Stomach (tissue), 9 donors: ENCODE data around the gene PCK2. TPM values are rescaled to one million over a fixed set of nuclear protein-coding genes. Genes with fewer than 3 reads are reported as not detected.
A peak's percentile ranks its signal among the peaks of the same experiment; 100 is the strongest.

Experiments used
- DNase-seq, 2 donors: peaks; one replicate each; pipeline versions ENCODE4 v3.0.0 to v3.0.0-alpha.2; 2013 to 2019
- H3K27ac ChIP-seq, 5 donors: fragments of 200-600 bp in 4 of 5; sonication (generic) in 4 of 5; one replicate each; pipeline ENCODE4 v1.5.1; 2013 to 2019; ENCODE audit warnings: mild to moderate bottlenecking in 1 of 5, moderate library complexity in 1 of 5
- H3K27me3 ChIP-seq, 3 donors: fragments of 200-600 bp; sonication (generic); one replicate each; pipeline ENCODE4 v1.5.1; 2017 to 2019; ENCODE audit warnings: mixed run types in 1 of 3
- H3K36me3 ChIP-seq, 4 donors: fragments of 200-600 bp; sonication (generic); 1 replicate in 3 of 4; 2 replicates in 1 of 4; pipeline ENCODE4 v1.5.1; 2016 to 2019
- H3K4me1 ChIP-seq, 4 donors: fragments of 200-600 bp; sonication (generic); one replicate each; pipeline ENCODE4 v1.5.1; 2016 to 2019
- H3K4me3 ChIP-seq, 4 donors: fragments of 200-600 bp; sonication (generic) in 3 of 4; one replicate each; pipeline ENCODE4 v1.5.1; 2016 to 2019; ENCODE audit warnings: mild to moderate bottlenecking in 1 of 4
- H3K9me3 ChIP-seq, 4 donors: fragments of 200-600 bp; sonication (generic); one replicate each; pipeline ENCODE4 v1.5.1; 2016 to 2019
- EP300 ChIP-seq: sonication (generic); formaldehyde crosslinking; IDR thresholded peaks from one replicate; pipeline ENCODE4 v1.6.1; 2017; ENCODE audit warnings: antibody characterized with exemption
- POLR2A ChIP-seq, 4 donors: fragments of 450-650 bp; IDR thresholded peaks; one replicate each; pipeline ENCODE4 v1.6.1; 2016; ENCODE audit warnings: antibody characterized with exemption in 4 of 4, control low read depth in 2 of 4, mild to moderate bottlenecking in 1 of 4, moderate library complexity in 1 of 4
- POLR2AphosphoS5 ChIP-seq, 3 donors: sonication (generic); formaldehyde crosslinking; IDR thresholded peaks; one replicate each; pipeline ENCODE4 v1.6.1; 2016; ENCODE audit warnings: antibody characterized with exemption in 3 of 3
- WGBS, 5 donors: extraction: QIAGEN DNeasy Blood & Tissue Kit in 3 of 5; methylation state at CpG; one replicate each; pipeline versions ENCODE4 v1.1.5 to v1.1.7; 2013 to 2018; 5-methylcytosine and 5-hydroxymethylcytosine counted together
- intact Hi-C: fragments of 100-400 bp; cut with DNase I; formaldehyde crosslinking; loops from one replicate; pipeline ENCODE4 v1.15.1; 2023; ENCODE audit warnings: low total_unique reads
- polyA plus RNA-seq, 3 donors: library from polyadenylated mRNA; stranded (reverse); fragments of 200-250 nt; gene quantifications; one replicate each; pipeline ENCODE4 v1.2.3, GENCODE V29; 2013
- total RNA-seq, 5 donors: library from RNA; depleted of rRNA; stranded (reverse); fragments of >200 nt; gene quantifications; one replicate each; pipeline versions ENCODE4 v1.1.0 to v1.2.3, GENCODE V29; 2014 to 2016
- TF ChIP-seq, protein P1 (sequence below), 7 experiments: fragments of 450-650 bp in 4 of 7; fragments of 200-600 bp in 3 of 7; sonication (generic) in 3 of 7; IDR thresholded peaks; one replicate each; pipeline ENCODE4 v1.5.1; 2016 to 2019; ENCODE audit warnings: antibody characterized with exemption in 7 of 7, control low read depth in 2 of 7, mild to moderate bottlenecking in 1 of 7
- donor health status: healthy with polysubstance abuse.
- donor health status: Bipolar disorder and iron deficiency.
- donor health status: healthy.

Gene PCK2
- total and polyA plus RNA-seq, 8 donors = 2.3 to 168 (median 14.6) TPM

GRCh38 chr14:24092110-24092504 is 2.0 kb upstream of the PCK2 start:
- intact Hi-C loops = no loop called here
- DNase-seq = peak in 1 of 2 donors; percentile 65
- TF ChIP-seq EP300 (no peak), POLR2A (IDR thresholded peaks at IDR 0.05) (no peak), POLR2AphosphoS5 (IDR thresholded peaks at IDR 0.05) (no peak)
- TF ChIP-seq, protein P1, sequence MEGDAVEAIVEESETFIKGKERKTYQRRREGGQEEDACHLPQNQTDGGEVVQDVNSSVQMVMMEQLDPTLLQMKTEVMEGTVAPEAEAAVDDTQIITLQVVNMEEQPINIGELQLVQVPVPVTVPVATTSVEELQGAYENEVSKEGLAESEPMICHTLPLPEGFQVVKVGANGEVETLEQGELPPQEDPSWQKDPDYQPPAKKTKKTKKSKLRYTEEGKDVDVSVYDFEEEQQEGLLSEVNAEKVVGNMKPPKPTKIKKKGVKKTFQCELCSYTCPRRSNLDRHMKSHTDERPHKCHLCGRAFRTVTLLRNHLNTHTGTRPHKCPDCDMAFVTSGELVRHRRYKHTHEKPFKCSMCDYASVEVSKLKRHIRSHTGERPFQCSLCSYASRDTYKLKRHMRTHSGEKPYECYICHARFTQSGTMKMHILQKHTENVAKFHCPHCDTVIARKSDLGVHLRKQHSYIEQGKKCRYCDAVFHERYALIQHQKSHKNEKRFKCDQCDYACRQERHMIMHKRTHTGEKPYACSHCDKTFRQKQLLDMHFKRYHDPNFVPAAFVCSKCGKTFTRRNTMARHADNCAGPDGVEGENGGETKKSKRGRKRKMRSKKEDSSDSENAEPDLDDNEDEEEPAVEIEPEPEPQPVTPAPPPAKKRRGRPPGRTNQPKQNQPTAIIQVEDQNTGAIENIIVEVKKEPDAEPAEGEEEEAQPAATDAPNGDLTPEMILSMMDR (IDR thresholded peaks at IDR 0.05) = no peak
- H3K9me3 ChIP-seq = no peaks in the 10 kb centered on the region
- no peak overlapping the region for H3K4me3 ChIP-seq
- no peaks in the 10 kb centered on the region for H3K27me3 ChIP-seq
- H3K4me1 ChIP-seq = peaks cover 10 to 50% (median 35%) of the 10 kb centered on the region in 4 donors
- H3K36me3 ChIP-seq = no peaks in the 10 kb centered on the region
- peak overlapping the region in 3 of 5 donors; percentile 28 to 99 (median 94) for H3K27ac ChIP-seq

DNA sequence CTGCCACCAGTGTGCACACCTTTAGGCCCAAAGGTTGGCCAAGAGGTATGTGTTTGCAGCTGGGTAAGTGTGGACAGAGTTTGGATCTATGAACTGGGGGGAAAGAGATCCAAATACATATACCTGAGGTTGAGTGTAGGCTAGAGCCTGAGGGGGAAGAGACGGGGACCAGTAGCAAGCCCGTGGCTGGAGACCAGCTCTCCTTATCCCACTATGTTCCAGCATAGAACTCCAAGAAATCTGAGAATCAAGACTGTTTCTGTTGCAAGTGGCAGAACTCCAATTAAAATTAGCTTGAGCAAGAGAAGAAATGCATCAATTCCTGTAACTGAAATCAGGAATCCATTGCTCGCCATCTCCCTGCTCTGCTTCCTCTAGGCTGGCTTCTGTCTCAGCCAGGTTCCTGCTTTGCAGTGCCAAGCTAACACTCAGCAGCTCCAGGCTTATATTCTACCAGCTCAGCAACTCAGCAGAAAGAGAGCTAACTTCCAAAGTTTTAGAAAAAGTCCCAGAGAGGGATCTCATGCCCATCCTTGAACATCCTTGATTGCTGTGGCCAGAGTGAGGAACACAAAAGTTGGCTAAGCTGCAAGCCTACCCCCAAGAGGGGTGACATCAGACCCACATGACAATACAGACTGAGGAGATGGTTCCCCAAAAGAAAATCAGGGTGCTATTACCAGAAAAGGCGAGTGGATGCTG is 1.5 kb upstream of the PCK2 start:
- WGBS, 5 donors = 66 to 74% (median 73%) methylated on average over 4 of the region's 4 CpGs
- no peak for DNase-seq
- Histone ChIP-seq H3K36me3 (no peaks in the 10 kb centered on the region), H3K4me1 (peaks cover 10 to 50% (median 35%) of the 10 kb centered on the region in 4 donors), H3K9me3 (no peaks in the 10 kb centered on the region), H3K27ac (peak overlapping the region; percentile 26 to 99 (median 95)), H3K27me3 (no peaks in the 10 kb centered on the region), H3K4me3 (no peak overlapping the region)
- TF ChIP-seq POLR2AphosphoS5 (IDR thresholded peaks at IDR 0.05) (no peak), EP300 (no peak), POLR2A (IDR thresholded peaks at IDR 0.05) (no peak)
- TF ChIP-seq, protein P1 (IDR thresholded peaks at IDR 0.05) = no peak
- intact Hi-C loops = no loop called here

- Histone ChIP-seq H3K27ac (peak overlapping the region; percentile 94 to 99 (median 95)), H3K27me3 (no peaks in the 10 kb centered on the region), H3K4me3 (peak overlapping the region; percentile 70 to 85 (median 74)), H3K36me3 (peaks cover 0 to 6% (median 6%) of the 10 kb centered on the region in 4 donors), H3K9me3 (no peaks in the 10 kb centered on the region), H3K4me1 (peaks cover 10 to 50% (median 35%) of the 10 kb centered on the region in 4 donors)
- WGBS, 5 donors = 77 to 88% (median 83%) methylated on average over 19 of the region's 19 CpGs
- DNase-seq = no peak
- TF ChIP-seq POLR2A (IDR thresholded peaks at IDR 0.05) (no peak), POLR2AphosphoS5 (IDR thresholded peaks at IDR 0.05) (no peak), EP300 (no peak)
- TF ChIP-seq, protein P1 (IDR thresholded peaks at IDR 0.05) = no peak
- intact Hi-C loops = no loop called here
Observed at GRCh38 chr14:24093207-24093900, 757 bp upstream of the PCK2 start.

- Histone ChIP-seq H3K27me3 (no peaks in the 10 kb centered on the region), H3K27ac (peak overlapping the region; percentile 94 to 99 (median 95)), H3K4me1 (peaks cover 10 to 57% (median 40%) of the 10 kb centered on the region in 4 donors), H3K4me3 (peak overlapping the region; percentile 70 to 85 (median 74)), H3K36me3 (peaks cover 0 to 21% (median 20%) of the 10 kb centered on the region in 4 donors), H3K9me3 (no peaks in the 10 kb centered on the region)
- TF ChIP-seq POLR2AphosphoS5 (IDR thresholded peaks at IDR 0.05) (no peak), EP300 (no peak), POLR2A (IDR thresholded peaks at IDR 0.05) (no peak)
- TF ChIP-seq, protein P1 (IDR thresholded peaks at IDR 0.05) = no peak
- intact Hi-C loops = no loop called here
- DNase-seq = no peak
- 8 to 12% (median 10%) methylated on average over 14 of the region's 14 CpGs for WGBS, 5 donors
Observed at GRCh38 chr14:24094841-24095270, 745 bp downstream of the PCK2 start.
